Muscle layer of colon (tissue), 2 donors: Measurements from ENCODE around the gene NEK9.

Experiments
- H3K27ac ChIP-seq: one replicate; pipeline ENCODE4 v1.7.0; 2013; ENCODE audit warnings: low read depth, mild to moderate bottlenecking, low read length, moderate library complexity
- H3K27me3 ChIP-seq, 2 donors: one replicate each; pipeline ENCODE4 v1.7.0; 2013; ENCODE audit warnings: low read length in 2 of 2, mild to moderate bottlenecking in 2 of 2; ENCODE audit not compliant: insufficient read depth in 2 of 2, control insufficient read depth in 1 of 2
- H3K36me3 ChIP-seq: one replicate; pipeline ENCODE4 v1.7.0; 2013; ENCODE audit warnings: mild to moderate bottlenecking, low read length; ENCODE audit not compliant: insufficient read depth
- H3K4me1 ChIP-seq: one replicate; pipeline ENCODE4 v1.7.0; 2013; ENCODE audit warnings: mild to moderate bottlenecking, low read length; ENCODE audit not compliant: insufficient read depth
- H3K4me3 ChIP-seq, 2 donors: one replicate each; pipeline ENCODE4 v1.7.0; 2013; ENCODE audit warnings: low read length in 2 of 2, low read depth in 1 of 2, mild to moderate bottlenecking in 1 of 2, moderate library complexity in 1 of 2
- H3K9ac ChIP-seq: one replicate; pipeline ENCODE4 v1.7.0; 2013; ENCODE audit warnings: low read length
- H3K9me3 ChIP-seq: one replicate; pipeline ENCODE4 v1.7.0; 2013; ENCODE audit warnings: mild to moderate bottlenecking, low read length
- donor health status: abdominal sarcoma.
- donor health status: Adenocarcinoma of cecum.

Gene NEK9

DNA sequence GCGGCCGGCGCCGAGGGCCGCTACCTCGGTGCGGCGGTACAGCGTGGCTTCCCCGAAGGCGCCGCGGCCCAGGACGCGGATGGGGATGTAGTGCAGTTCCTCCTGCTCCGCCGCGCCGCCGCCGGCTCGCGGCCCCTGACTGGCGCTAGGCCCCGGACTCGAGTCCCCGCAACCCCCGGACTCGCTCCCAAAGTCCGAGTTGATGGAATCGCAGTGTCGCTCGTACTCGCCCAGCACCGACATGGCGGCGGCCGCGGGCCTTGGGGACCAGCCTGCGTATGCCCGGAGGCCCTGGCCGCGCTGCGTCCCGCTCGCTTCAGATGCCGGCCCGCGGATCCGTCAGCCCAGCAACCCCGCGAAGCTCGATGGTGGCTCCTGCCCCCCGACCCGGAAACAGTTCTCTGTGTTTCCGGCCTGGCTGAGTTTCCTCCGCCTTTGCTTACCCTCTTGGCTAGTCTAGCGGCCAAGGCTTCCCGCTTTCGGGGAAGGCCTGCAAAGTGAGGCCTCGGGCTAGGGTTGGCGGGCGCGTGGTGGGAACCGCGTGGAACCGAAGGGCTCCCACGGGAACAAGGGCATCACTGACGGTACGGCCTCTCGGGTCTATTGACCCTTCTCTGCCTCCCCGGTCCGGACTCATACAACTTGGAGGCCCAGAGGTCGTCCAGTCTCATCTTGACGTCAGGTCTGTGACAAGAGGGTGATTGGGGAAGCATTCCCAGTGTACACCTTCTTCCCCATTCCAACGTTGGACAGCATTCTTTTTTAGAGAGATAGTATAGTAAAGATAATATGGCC, at the start of gene NEK9:
NEK9 (minus strand) TSS at position 370 of the 795 bp plus-strand sequence; CDS start at position 243, 127 bp downstream.
- H3K27ac ChIP-seq = peak within 1 kb of the TSS; percentile 93
- no peaks in the 10 kb centered on the region for H3K9me3 ChIP-seq
- H3K4me1 ChIP-seq = peaks cover 20% of the 10 kb centered on the region
- peak within 1 kb of the TSS; percentile 83 to 99 for H3K4me3 ChIP-seq
- H3K9ac ChIP-seq = peak within 1 kb of the TSS; percentile 81
- H3K27me3 ChIP-seq = no peaks in the 10 kb centered on the region
- no peaks in the 10 kb centered on the region for H3K36me3 ChIP-seq

GRCh38 chr14:75176142-75176820, 49.4 kb upstream of the NEK9 start, which contains the start of gene TMED10:
TSS of gene TMED10 (minus strand) at chr14:75176612. CDS start at chr14:75176579, 33 bp downstream.
- no peaks in the 10 kb centered on the region for H3K27me3 ChIP-seq
- peak within 1 kb of the TSS; percentile 75 to 85 for H3K4me3 ChIP-seq
- no peaks in the 10 kb centered on the region for H3K9me3 ChIP-seq
- H3K36me3 ChIP-seq = no peaks in the 10 kb centered on the region
- H3K27ac ChIP-seq = peak within 1 kb of the TSS; percentile 95
- H3K9ac ChIP-seq = peak within 1 kb of the TSS; percentile 42
- H3K4me1 ChIP-seq = peaks cover 13% of the 10 kb centered on the region

DNA sequence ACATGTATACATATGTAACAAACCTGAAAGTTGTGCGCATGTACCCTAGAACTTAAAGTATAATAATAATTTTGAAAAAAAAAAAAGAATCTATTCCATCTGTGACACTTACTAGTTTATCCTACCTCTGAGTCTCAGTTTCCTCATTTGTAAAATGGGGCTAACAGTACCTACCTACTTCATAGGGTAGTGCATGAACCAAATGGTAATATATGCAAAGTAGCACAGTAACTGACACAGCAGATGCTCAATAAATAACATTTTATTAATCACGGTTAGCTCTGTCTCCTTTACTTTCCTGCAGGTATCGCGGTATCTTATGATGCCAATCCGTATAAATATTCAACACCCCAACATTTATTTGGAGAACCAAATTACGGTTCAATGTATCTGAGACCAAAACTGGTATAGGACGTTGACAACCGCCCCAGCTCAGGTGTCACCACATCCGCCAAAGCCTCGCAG, 48.9 kb upstream of the NEK9 start:
- Histone ChIP-seq H3K27ac (peak overlapping the region; percentile 95), H3K27me3 (no peaks in the 10 kb centered on the region), H3K4me1 (peaks cover 13% of the 10 kb centered on the region), H3K4me3 (peak overlapping the region; percentile 75 to 85), H3K36me3 (no peaks in the 10 kb centered on the region), H3K9ac (peak overlapping the region; percentile 42), H3K9me3 (no peaks in the 10 kb centered on the region)

DNA sequence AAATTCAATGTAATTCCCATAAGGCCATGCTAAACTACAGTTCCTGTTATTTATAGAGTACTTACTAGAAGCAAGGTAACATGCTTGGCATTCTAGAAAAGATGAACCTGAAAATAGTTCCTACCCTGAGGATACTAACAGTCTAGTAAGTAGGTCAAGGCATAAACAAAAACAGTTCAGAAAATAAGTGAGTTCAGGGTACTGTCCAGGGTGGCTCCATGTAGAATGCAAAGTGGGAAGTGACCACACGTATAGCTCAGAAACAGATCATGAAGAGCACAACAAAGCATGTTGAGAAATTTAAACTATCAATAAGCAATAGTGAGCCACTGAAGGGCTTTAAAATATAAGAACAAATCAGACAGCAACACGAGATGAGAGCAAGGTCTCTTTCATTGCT, 47.2 kb upstream of the NEK9 start:
- no peaks in the 10 kb centered on the region for H3K36me3 ChIP-seq
- H3K9ac ChIP-seq = no peak overlapping the region
- H3K27me3 ChIP-seq = no peaks in the 10 kb centered on the region
- H3K4me1 ChIP-seq = peaks cover 13% of the 10 kb centered on the region
- H3K9me3 ChIP-seq = no peaks in the 10 kb centered on the region
- H3K4me3 ChIP-seq = no peak overlapping the region
- H3K27ac ChIP-seq = no peak overlapping the region

GRCh38 chr14:75170772-75171171, 43.9 kb upstream of the NEK9 start:
- no peak overlapping the region for H3K9ac ChIP-seq
- no peaks in the 10 kb centered on the region for H3K9me3 ChIP-seq
- no peak overlapping the region for H3K27ac ChIP-seq
- no peaks in the 10 kb centered on the region for H3K27me3 ChIP-seq
- peaks cover 35% of the 10 kb centered on the region for H3K4me1 ChIP-seq
- H3K36me3 ChIP-seq = no peaks in the 10 kb centered on the region
- no peak overlapping the region for H3K4me3 ChIP-seq

- no peaks in the 10 kb centered on the region for H3K9me3 ChIP-seq
- H3K4me3 ChIP-seq = no peak overlapping the region
- peaks cover 30% of the 10 kb centered on the region for H3K4me1 ChIP-seq
- H3K36me3 ChIP-seq = no peaks in the 10 kb centered on the region
- H3K27me3 ChIP-seq = no peaks in the 10 kb centered on the region
- no peak overlapping the region for H3K27ac ChIP-seq
- no peak overlapping the region for H3K9ac ChIP-seq
These were observed 41.9 kb upstream of the NEK9 start for GRCh38 chr14:75168586-75169335.

GRCh38 chr14:75167325-75167724, 40.5 kb upstream of the NEK9 start:
- Histone ChIP-seq H3K9me3 (no peaks in the 10 kb centered on the region), H3K4me3 (no peak overlapping the region), H3K9ac (no peak overlapping the region), H3K27me3 (no peaks in the 10 kb centered on the region), H3K27ac (no peak overlapping the region), H3K4me1 (peaks cover 27% of the 10 kb centered on the region), H3K36me3 (no peaks in the 10 kb centered on the region)

- Histone ChIP-seq H3K36me3 (no peaks in the 10 kb centered on the region), H3K9me3 (no peaks in the 10 kb centered on the region), H3K9ac (no peak overlapping the region), H3K27ac (no peak overlapping the region), H3K4me3 (no peak overlapping the region), H3K27me3 (no peaks in the 10 kb centered on the region), H3K4me1 (peaks cover 27% of the 10 kb centered on the region)
These were observed 38.9 kb upstream of the NEK9 start for GRCh38 chr14:75165586-75166391.

- H3K4me1 ChIP-seq = peaks cover 27% of the 10 kb centered on the region
These were observed 38.0 kb upstream of the NEK9 start for GRCh38 chr14:75164809-75165208.

GRCh38 chr14:75163677-75164076, 36.8 kb upstream of the NEK9 start:
- Histone ChIP-seq H3K9me3 (no peaks in the 10 kb centered on the region), H3K27me3 (no peaks in the 10 kb centered on the region), H3K4me3 (no peak overlapping the region), H3K9ac (no peak overlapping the region), H3K27ac (no peak overlapping the region), H3K4me1 (peaks cover 27% of the 10 kb centered on the region), H3K36me3 (no peaks in the 10 kb centered on the region)

More at GRCh38 chr14:75164809-75165208, 38.0 kb upstream of the NEK9 start:
- H3K9me3 ChIP-seq = no peaks in the 10 kb centered on the region
- no peak overlapping the region for H3K9ac ChIP-seq
- no peak overlapping the region for H3K27ac ChIP-seq
- no peak overlapping the region for H3K4me3 ChIP-seq
- no peaks in the 10 kb centered on the region for H3K36me3 ChIP-seq
- no peaks in the 10 kb centered on the region for H3K27me3 ChIP-seq
